ENCODE results near the gene MRPL57.
A peak's percentile ranks its signal among the peaks of the same experiment; 100 is the strongest.
"Not testable (repeated sequence)": the region's sequence is repeated elsewhere in the genome, so short reads cannot be mapped to it uniquely, and the experiment has no call there.

MRPL57 gene

GRCh38 chr13:21176215-21176981, at the start of gene MRPL57, which contains the start of gene SKA3:
MRPL57 (plus strand) TSS chr13:21176658; CDS start chr13:21176917, 259 bp downstream.
SKA3 (minus strand) TSS chr13:21176552; CDS start chr13:21176477, 75 bp downstream.
- peak; percentile 92 for DNase-seq

- no peak for DNase-seq
Measured at GRCh38 chr13:21130116-21130515, 46.3 kb upstream of the MRPL57 start.

GRCh38 chr13:21133077-21133476, 43.4 kb upstream of the MRPL57 start:
- DNase-seq = no peak

- no peak for DNase-seq
Measured at GRCh38 chr13:21134475-21134874, 42.0 kb upstream of the MRPL57 start.

GRCh38 chr13:21135833-21136232, 40.6 kb upstream of the MRPL57 start:
- not testable (repeated sequence) for DNase-seq

GRCh38 chr13:21137696-21138095, 38.8 kb upstream of the MRPL57 start:
- DNase-seq = no peak

- no peak for DNase-seq
Measured at GRCh38 chr13:21138561-21138960, 37.9 kb upstream of the MRPL57 start.

- DNase-seq = no peak
Measured at GRCh38 chr13:21139374-21139773, 37.1 kb upstream of the MRPL57 start.

- DNase-seq = no peak
Measured at GRCh38 chr13:21142766-21143165, 33.7 kb upstream of the MRPL57 start.

GRCh38 chr13:21147827-21148226, 28.6 kb upstream of the MRPL57 start:
- DNase-seq = no peak

GRCh38 chr13:21148557-21149258, 27.8 kb upstream of the MRPL57 start:
- DNase-seq = no peak

GRCh38 chr13:21149568-21149967, 26.9 kb upstream of the MRPL57 start:
- no peak for DNase-seq

- no peak for DNase-seq
Measured at GRCh38 chr13:21150013-21150412, 26.4 kb upstream of the MRPL57 start.

- no peak for DNase-seq
Measured at GRCh38 chr13:21152251-21152899, 24.1 kb upstream of the MRPL57 start.

- no peak for DNase-seq
Measured at GRCh38 chr13:21164631-21165030, 11.8 kb upstream of the MRPL57 start.

GRCh38 chr13:21165606-21166005, 10.9 kb upstream of the MRPL57 start:
- not testable (repeated sequence) for DNase-seq

GRCh38 chr13:21171420-21171819, 5.0 kb upstream of the MRPL57 start:
- DNase-seq = no peak

GRCh38 chr13:21173767-21174166, 2.7 kb upstream of the MRPL57 start:
- DNase-seq = not testable (repeated sequence)

GRCh38 chr13:21175656-21176214, 723 bp upstream of the MRPL57 start:
- DNase-seq = no peak

GRCh38 chr13:21176982-21177284, 475 bp downstream of the MRPL57 start:
- DNase-seq = no peak

- no peak for DNase-seq
Measured at GRCh38 chr13:21181671-21182070, 5.2 kb downstream of the MRPL57 start.

GRCh38 chr13:21186410-21186809, 10.0 kb downstream of the MRPL57 start:
- not testable (repeated sequence) for DNase-seq

- not testable (repeated sequence) for DNase-seq
Measured at GRCh38 chr13:21194756-21195155, 18.3 kb downstream of the MRPL57 start.

All from stimulated activated CD4-positive, alpha-beta T cell treated with anti-CD3 and anti-CD28 coated beads, Interleukin-12 subunit alpha, Interleukin-12 subunit beta, amount 100 ng/mL, for 4 hours (primary cell).